NCI-H2196 treated with DMSO at 0.1 percent for 48 hours (cell line): ENCODE results near the gene CD52.

Source experiments
- DNase-seq: peaks from one replicate; lab custom pipeline; 2025; ENCODE audit not compliant: unreplicated experiment; lab: John Stamatoyannopoulos, UW

CD52 gene

DNA sequence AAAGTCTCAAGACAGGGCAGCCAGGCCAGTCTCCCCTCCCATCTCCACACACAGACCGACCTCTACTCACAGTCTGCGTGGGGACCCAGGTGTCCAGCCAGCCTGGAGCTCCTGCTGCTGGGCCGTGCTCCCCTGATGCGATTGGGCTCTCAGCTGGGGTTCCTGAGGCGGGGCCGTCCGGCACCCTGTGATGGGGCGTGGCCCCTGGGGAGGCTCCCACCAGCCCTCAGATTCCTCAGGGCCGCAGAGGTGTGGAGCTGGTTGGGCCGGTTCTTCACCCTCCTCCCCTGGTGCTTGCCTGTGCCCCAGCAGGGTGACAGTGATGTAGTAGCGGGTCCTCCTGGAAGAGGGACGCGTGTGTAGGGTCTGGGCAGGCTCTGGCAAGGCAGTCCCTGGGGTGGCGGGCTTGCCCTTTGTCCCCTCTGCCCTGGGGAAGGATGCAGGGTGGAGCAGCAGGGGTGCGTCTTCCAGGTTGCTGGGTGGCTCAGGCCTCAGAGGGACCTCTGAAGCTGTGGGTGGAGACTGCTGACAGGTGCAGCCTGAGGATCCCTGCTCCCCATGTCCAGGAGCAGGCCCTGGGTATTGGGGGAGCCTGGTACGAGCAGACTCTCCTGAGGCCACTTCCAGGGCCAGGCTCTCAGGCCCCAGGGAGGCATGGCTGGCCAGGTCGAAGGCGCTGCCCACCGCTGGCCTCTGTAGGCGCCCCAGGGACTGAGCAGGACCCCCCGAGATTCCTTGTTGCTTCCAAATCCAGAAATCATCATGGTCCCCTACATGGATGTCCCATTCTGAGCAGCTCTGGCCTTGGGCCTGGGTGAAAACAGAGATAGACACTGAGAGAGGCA, 36.4 kb downstream of the CD52 start, which contains the start of gene CRYBG2:
CRYBG2 (minus strand) TSS at position 155 of the 845 bp plus-strand sequence. CDS start 7,473 bp downstream, outside the sequence.
- no peak for DNase-seq

DNA sequence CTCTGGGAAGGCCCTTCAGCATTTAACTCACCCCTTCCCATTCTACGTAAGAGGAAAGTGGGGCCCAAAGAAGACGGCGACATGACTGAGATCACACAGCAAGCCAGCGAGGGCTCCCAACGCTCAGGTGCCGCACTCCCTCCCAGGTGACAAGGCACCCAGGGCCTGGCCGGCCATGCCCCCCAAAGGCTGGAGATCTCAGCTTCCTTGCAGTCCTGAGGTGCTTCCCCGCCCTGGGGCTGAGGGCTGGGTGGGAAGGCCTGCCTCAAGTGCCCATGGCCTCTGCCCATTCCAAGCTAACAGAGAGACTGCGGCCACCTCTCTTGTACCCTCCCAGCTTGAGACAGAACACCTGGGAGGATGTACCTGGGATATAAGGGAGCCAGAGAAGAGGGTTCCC, 37.2 kb downstream of the CD52 start:
- no peak for DNase-seq

DNA sequence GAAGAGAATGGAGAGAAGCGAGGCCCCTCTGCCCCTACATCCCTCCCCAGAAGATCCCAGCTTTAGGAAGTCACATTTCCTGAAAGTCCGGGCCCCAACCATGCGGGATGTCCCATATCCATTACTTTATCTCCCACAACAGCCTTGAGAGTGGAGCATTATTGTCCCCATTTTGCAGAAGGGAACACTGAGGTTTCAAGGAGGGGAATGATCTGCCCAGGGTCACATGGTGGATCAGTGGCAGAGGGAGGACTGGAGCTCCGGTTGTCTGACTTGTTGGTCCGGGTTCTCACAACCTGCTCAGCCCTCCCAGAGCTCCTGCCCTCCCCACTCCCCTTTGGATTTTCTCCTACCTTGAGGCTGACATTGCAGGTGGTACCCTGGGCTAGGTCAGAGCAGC, 38.3 kb downstream of the CD52 start:
- no peak for DNase-seq

DNA sequence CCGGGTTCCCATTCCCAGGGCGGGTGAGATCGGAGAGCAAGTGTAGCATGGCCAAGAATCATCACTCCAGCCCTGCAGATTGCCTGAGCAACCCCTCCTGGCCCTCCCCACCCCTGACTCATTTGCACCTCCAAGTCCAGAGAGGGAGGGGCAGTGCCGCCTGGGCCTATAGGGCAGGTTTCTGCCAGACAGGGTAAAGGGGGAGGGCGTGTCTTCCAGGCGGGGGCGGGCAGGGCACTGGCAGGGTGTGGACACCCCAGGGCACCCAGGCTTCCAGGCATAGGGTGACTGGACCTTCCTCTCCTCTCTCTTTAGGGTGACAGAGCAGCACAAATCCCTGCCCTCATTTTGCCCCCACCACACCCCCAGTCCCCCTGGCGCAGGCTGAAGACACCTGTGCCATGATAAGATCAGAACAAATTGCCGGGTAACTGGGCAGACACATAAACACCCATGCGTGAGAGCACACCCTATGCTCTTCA, 39.4 kb downstream of the CD52 start:
- DNase-seq, result no peak

DNA sequence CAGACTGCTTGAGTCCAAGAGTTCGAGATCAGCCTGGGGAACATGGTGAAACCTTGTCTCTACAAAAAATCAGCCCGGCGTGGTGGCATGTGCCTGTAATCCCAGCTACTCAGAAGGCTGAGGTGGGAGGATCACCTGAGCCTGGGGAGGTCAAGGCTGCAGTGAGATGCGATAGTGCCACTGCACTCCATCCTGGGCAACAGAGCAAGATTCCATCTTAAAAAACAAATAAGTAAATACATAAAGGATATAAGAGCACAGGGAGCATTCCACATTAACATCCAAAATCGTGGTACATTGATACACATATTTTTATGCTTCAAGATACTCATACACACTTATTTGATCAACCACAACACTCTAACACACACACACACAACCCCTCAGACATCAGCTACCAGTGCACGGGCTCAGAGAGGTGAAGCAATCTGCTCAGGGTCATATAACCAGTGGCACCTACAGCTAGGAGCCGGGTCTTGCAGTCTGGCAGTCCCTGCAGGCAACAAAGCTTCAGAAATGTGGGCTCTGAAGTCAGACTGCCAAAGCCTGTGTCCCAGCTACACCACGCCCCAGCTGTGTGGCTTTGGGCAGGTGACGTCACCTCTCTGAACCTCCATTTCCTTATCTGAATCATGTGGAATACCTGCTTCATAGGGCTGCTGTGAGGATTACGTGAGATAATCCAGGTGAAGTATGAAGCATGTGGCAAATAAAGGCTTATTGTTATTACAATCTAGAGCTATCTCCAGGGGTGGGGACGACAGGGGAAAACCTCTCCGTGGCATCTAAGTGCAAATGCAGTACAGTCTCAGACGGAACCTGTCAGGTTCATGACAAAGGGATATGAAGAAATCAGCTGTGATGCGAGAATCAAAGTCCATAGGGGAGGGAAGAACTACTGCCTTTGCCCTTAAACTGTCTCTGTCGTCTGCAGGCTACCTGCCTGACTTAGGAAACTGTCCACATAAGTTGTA, 40.9 kb downstream of the CD52 start:
- no peak for DNase-seq

DNA sequence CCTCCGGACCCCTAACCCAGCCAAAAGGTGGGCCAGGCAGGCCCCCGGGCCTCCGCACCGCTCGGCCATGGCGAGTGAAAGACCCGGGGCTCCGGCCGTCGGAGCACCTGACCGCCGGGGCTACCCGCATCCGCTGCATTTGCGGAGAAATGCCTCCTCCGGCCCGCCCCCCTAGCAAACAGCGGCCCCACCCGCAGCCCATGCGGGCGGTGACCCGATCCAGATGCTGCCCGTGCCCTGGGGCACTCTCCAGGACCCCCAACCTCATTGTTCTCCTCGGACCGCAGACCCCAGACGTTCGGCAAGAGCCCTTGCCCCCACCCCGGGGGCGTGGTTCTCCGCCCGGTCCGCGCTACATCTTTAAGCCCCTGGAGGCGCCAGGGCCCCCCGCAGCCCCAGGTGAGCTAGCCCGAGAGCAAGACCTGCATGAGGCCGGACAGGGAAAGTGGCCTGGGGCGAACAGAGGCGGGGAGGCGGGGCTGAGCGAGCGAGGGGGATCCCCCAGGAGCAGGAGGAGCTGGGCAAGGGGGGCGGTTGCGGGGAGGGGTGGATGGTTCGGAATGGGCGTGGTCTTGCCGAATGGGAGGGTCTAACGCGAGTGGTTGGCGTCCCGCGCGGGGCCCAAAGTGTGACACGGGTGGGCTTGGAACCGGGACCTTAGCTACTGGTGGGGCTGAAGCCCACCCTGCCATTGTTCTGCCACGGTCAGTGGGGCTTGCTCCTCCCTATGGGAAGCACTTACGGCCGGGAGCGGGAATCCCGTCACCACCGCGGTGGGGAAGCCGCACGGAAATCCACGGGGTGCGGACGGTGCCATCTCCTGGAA, 42.4 kb downstream of the CD52 start:
- no peak for DNase-seq

DNA sequence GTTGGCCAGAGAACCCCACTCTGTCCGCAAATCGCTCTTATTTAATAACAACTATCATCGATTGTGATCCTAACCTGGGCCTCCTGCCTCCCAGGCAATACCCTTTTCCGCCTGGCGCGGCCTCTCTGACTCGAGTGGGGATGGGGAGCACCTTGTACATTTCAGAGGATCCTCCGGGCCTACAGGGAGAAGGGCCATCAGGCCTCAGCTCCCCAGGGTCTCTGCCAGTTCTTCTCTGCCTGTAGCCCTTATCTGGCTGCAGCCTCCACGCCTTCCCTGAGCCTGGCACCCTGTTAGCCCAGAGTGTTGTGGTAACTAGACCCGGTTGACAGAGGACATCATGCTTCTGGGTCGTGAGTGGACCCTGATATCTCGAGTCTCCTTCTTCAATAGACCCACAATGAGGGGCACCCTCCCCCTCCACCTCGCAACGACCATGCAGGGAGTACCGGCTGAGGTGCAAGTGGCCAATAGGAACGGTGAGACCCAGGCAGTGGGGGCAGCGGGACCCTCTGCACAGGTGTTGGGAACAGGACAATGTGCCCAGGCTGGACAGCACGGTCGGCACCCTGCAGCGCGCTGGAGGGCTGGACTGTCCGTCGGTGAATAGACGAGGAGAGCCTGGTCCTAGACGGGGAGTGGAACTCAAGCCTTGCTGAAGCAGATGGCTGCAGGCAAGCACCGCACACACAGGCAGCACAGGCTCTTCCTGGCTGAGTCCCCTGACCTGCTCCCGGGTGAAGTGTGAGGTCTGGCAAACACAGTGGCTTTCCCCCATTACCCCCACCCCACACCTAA, 43.2 kb downstream of the CD52 start:
- DNase-seq, result no peak

DNA sequence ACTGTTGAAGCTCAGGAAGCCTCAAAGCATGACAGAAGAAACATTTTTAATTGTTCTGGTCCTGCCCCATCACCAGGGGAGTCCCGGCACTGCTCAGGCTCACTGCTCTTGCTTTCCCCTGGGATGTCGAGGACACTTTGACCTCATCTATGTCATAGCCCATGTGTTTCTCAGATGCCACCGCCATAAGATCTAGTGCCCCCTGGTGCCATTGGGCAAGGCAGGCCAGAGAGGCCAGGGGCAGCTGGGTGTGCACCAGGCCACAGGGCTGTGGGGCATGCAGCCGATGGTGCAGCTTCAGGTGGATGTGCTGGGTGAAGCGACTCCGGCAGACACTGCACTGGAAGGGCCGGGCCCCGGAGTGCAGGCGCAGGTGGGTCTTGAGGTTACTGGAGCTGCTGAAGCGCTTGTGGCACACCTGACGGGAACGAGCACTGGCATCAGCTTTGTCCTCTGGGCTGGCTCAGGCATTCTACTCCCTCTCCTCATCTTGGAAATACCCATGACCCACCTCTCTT, 43.9 kb downstream of the CD52 start:
- DNase-seq, result no peak

DNA sequence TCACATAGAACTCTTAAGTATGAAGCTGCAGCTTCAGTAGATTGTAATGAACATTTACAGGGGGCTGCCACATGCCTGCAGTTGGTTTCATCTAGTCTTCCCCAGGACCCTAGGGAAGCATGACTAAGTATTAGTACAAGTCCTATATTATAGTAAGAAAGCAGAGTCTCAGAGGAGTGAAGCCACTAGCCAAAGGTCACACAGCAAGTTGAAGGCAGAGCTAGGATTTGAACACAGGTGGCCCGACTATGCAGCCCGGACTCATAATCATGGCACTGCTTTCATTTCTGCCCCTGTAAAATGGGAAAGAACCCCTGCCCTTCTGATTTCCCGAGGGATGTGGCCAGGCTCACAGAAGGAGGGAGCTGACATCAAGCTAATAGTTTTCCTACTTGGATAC, 44.6 kb downstream of the CD52 start:
- no peak for DNase-seq

DNA sequence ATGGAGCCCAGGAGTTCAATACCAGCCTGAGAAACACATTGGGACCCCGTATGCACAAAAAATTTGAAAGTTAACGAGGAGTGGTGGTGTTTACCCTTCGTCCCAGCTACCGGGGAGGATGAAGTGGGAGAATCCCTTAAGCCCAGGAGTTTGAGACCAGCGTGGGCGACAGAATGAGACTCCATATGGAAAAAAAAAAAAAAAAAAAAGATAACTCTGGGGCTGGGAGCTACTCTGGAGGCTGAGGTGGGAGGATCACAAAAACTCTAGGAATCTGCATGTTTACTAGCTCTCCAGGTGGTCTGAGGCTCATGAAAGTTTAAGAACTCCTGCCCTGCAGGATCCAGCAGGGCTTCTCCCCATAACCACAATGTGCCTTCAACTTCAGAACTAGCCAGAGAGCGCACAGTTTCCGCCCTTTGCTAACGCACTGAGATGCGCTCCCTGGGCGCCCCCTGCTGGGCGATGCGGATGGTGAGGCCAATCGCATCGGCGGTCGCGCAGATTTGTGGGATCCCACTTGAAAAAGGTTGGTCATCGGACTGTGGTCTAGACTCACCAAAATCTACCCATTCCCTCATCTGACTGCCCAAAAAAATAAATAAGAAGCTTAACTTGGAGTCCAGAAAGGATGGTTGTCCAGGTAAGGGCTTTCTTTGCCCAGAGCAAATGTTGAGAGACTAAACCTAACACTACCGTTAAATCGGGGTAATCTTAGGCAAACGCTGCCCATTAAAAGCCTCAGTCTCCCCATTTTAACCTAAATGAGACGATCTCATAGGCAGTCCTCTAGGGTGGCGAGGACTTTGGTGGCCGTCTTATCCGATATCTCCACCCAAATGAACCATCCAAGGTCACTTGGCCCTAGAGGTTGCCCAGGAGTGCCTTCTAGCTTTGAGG, 46.0 kb downstream of the CD52 start:
- DNase-seq, result no peak

DNA sequence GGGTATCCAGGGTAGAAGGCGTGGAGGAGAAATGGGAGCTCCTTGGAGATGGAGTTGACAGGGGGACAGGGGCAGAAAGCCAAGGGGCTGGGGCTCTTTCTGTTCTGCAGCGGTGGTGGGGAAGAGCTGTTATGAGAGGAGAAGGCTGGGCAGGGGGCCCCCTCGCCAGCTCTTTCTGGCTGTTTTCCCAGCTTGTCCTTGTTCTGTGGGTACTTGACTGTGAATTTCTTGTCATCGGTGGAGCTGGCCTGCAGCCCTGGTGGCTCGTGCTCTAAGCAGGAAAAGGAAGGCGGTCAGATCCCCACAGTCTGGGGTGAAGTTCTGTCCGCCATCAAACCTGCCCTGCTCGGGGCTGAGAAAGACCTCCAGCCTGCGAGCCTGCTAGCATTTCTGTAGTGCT, 47.2 kb downstream of the CD52 start:
- no peak for DNase-seq

DNA sequence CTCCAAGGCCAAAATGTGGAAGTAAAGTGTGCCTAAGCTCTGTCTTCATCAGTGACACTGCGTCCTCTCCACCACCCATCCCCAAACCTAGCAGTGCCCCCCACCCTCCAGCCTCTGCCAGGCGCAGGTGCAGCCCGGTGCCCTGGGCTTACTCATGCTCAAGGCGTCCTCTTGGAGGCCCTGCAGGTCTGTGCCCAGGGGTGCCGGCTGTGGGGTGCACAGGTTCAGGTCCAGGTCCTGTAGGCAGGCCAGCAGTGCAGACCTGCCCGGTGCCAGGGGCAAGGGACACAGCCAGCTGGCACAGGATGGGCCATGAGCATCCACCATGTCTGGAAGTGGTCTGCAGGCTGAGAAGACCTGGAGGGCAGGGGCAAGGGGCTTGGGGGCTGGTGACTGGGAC, 49.7 kb downstream of the CD52 start:
- no peak for DNase-seq

DNA sequence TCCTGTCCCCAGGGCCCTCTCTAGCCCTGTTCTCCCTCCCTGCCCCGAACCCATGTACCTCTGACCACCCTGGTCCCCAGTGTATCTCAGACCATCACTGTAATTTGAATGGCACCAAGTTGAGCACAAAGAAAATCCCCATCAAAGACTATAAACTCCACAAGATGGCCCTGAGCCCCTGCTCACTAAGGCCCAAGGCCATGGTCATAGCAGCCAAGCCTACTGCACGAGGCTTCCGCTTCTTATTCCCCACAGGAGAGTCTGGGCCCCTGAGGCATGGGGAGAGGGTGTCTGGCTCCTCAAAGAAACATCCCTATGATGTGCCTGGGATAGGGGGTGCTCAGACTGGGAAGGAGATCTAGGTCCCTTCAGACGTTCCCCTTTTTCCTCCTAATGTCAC, 50.2 kb downstream of the CD52 start:
- DNase-seq, result no peak

DNA sequence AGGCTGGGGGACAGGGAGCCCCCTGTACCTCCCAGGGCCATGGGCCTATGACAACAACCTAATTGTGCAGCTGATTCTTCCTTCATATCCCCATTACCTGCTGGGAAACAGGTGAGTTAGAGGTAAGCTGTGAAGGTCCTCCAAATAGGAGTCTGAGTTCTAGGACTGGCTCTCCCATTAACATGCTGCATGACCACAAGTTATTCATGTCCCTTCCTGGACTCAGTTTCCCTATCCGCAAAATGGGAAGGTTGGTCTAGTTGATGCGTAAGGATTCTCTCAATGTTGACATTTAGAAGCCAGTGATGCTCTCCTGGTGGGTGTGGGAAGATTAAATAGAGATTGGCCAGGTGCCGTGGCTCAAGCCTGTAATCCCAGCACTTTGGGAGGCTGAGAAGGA, 50.7 kb downstream of the CD52 start:
- no peak for DNase-seq
